ENCODE measurements around the gene SNRNP40.
"Not testable (repeated sequence)": the region's sequence is repeated elsewhere in the genome, so short reads cannot be mapped to it uniquely, and the experiment has no call there.

Gene SNRNP40

DNA sequence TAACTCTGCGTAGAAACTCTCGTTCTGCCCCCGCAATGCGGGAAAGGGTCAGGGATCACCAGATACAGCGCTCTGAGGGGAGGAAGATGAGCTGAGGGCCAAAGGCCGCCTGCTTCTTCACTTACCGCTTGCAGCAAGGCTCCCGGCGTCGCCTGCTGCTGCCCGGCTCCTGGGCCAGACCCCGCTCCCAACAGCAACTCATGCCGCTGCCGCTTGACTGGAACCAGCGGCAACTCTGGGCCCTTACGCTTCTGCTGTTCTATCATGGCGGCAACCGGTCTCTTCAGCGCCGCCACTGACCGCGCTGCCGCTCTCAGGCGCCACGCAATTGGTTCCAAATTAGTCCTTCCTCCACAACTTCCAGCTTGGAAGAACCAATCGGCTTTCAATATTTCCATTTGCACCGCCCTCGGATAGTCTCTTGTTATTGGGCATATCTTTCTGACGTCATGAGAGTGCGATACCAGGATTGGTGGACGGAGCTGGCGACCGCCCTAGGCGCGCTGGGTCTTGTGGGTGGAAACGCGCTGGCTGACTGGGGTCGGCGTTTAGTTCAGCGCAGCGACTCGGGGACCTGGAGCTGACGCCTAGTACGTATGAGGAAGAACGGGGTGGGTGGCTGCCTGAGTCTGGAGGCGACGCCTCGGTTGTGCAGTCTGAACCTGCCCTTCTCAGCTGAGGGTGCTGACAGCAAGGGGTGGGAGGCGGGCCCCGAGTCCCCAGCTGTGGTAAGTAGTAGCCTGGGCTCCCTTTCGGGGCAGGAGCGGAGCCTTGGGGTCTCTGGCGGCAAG, at the start of gene SNRNP40, which contains the start of gene ZCCHC17:
Gene SNRNP40 (minus strand): TSS at position 303 of the 791 bp plus-strand sequence. CDS start 37 bp downstream, at position 266.
Gene ZCCHC17 (plus strand): TSS at position 547 of the 791 bp plus-strand sequence. CDS start 13,067 bp downstream, outside the sequence.
- DNase-seq = peak; percentile 99

GRCh38 chr1:31345635-31346034, 49.0 kb upstream of the SNRNP40 start:
- DNase-seq = no peak

GRCh38 chr1:31344503-31344902, 47.9 kb upstream of the SNRNP40 start:
- no peak for DNase-seq

DNA sequence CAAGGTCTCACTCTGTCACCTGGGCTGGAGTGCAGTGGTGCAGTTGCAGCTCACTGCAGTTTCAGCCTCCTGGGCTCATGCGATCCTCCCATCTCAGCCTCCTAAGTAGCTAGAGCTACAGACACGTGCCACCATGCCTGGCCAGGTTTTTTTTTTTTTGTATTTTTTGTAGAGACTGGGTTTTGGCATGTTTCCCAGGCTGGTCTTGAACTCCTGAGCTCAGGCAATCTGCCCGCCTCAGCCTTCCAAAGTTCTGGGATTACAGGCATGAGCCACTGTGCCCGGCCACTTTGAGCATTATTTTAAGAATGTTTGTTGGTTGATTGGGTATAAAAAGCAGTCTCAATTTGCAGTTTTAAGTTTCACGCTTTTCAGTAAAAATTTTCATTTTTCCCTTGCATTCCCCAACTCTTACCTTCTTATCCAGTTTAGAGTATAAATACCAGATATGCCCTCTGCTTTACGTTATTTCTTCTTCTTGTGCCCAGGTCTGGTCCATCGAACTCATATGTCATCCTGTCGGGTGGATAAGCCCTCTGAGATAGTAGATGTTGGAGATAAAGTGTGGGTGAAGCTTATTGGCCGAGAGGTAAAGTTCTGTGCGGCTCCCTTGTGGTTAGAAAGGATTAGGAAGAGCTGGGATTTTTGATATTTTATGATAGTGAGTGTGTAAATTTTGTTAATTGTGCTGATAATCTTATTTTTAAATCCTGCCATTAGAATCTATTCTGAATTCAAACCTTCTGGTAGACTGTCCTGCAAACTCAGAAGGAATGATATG, 40.3 kb upstream of the SNRNP40 start:
- no peak for DNase-seq

DNA sequence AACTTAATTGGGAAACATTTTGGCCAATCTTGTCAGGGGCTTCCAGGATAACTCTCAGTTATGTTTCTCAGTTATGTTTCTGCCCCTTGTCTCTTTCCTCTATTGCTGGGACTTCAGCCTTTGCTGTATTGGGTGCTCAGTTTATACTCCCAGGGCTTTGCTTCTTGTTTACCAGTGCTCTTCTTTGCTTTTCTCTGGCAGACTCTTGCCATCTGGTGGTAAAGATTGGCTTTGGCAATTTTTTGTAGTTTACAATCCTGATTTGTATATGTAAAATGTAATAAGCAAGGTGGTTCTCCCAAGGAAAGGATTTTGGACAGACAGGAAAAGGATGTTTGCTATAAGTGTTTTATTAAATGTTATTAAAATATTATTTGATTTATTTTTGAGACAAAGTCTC, 38.4 kb upstream of the SNRNP40 start:
- no peak for DNase-seq

GRCh38 chr1:31327381-31327780, 30.8 kb upstream of the SNRNP40 start:
- no peak for DNase-seq

GRCh38 chr1:31326461-31326860, 29.9 kb upstream of the SNRNP40 start:
- DNase-seq = no peak

GRCh38 chr1:31324992-31325391, 28.4 kb upstream of the SNRNP40 start:
- no peak for DNase-seq

DNA sequence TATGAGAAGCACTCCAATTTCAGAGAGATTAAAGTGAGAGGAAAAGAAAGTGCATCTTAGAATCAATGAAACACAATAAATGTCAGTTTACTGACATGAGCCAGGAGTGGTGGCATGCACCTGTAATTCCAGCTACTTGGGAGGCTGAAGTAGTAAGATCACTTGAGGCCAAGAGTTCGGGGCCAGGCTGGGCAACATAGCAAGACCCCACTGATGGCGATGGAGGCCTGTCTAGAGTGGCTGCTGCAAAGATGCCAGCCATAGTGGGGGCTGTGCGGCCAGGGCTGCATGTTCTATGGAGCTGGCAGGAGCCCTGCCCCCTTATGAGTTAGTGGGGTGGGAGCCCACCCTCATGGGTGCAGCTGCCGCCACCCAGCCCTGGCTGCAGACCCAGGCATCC, 27.5 kb upstream of the SNRNP40 start:
- DNase-seq = no peak

DNA sequence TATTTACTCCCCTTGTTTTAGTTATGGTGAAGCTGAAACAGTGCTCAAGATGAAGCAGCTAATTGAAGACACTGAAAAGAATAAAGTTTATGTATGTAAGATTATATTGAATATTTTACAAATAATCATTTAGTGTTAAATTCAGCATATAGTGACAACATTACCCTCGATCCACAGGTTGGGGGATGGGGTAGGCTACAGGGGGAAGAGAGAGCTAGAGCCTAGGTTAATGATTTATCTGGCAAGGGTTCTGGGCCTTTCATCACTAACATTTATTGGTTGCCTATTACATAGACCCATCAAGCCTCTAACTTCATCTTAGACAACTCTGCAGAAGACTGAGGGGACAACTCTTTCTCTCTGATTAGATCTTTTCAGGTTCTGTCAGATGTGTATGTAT, 21.6 kb upstream of the SNRNP40 start:
- DNase-seq = no peak

DNA sequence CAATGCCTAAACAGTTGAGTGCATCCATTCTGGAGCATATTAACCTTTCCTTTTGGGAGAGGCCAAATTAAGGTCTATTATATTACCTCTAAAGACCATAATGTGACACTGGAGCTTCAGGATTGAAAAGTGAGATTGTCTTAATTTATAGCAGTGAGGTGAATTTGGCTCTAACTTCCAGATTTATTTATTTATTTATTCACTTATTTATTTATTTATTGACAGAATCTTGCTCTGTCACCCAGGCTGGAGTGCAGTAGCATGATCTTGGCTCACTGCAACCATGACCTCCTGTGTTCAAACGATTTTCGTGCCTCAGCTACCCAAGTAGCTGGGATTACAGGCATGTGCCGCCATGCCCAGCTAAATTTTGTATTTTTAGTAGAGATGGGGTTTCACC, 19.3 kb upstream of the SNRNP40 start:
- DNase-seq = no peak

GRCh38 chr1:31310198-31310597, 13.6 kb upstream of the SNRNP40 start:
- no peak for DNase-seq

- DNase-seq = no peak
Observed at GRCh38 chr1:31308036-31308435, 11.4 kb upstream of the SNRNP40 start.

DNA sequence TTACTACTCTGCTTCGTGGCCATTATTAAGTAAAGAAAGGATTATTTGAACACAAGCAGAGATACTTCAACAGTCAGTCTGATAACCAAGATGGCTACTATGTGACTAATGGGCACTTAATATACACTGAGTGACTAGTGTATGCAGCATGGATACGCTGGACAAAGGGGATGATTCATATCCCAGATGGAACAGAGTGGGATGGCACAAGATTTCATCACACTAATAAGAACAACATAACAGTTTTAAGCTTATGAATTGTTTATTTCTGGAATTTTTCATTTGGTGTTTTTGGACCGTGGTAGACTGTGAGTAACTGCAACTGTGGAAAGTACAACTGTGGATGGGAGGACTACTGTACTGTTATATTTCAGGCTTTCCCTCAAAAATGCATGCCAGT, 9.7 kb upstream of the SNRNP40 start:
- no peak for DNase-seq

GRCh38 chr1:31302709-31303441, 6.3 kb upstream of the SNRNP40 start:
- DNase-seq = no peak

DNA sequence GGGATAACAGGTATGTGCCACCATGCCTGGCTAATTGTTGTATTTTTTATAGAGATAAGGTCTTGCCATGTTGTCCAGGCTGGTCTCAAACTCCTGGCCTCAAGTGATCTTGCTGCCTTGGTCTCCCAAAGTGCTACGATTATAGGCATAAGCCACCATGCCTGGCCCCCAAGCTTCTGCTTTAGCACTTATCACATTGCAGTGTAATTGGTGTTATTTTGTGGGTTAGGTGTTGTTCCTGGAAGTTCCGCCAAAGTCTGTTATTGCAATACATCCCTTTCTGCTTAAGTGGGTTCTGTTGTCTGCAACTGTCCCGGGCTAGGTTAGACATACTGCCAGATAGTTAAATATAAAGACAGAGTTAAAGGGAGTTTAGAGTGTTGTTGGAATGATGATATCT, 3.6 kb upstream of the SNRNP40 start:
- no peak for DNase-seq

DNA sequence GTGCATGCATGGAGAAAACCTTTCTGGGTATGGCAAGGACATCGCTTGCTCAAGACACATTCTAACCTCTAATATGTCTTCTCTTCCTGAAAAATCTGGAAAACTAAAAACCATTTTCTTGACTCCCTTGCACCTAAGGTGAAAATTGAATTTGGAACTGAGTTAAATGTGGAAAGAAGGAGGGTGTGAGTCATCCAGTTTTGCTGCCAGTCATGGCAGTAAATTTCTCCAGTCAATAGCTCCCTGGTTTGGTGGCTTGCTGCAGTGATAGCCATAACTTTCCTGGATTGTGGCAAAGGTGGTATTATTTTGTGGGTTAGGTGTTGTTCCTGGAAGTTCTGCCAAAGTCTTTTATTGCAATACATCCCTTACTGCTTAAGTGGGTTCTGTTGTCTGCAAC, 2.8 kb upstream of the SNRNP40 start:
- no peak for DNase-seq

- peak; percentile 61 for DNase-seq
Observed at GRCh38 chr1:31297277-31298247, 974 bp upstream of the SNRNP40 start.

- no peak for DNase-seq
Observed at GRCh38 chr1:31295874-31296485, 608 bp downstream of the SNRNP40 start.

DNA sequence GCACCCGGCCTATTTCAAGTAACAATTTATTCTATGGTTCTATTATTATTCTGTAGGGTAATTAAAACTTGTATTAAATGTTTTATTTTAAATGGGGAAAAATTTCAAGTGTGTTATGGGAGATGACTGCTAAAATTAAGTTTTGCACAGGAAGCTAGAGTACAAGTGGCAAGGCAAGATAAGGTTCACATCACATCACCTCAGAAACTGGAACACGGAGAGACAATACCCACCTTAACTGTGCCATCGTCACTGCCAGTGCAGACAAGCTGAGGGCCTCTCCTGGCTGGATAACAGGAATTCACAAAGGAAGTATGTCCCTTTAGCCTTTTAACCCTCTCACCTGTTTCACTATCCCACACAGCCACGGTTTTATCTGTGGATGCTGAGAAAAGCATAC, 7.6 kb downstream of the SNRNP40 start:
- DNase-seq = no peak

DNA sequence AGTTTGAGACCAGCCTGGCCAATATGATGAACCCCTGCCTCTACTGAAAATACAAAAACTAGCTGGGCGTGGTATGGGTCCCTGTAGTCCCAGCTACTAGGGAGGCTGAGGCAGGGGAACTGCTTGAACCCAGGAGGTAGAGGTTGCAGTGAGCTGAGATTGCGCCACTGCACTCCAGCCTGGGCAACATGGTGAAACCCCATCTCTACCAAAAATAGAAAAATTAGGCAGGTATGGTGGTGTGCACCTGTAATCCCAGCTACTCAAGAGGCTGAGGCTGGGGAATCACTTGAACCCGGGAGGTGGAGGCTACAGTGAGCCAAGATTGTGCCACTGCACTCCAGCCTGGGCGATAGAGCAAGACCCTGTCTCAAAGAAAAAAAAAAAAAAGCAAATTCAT, 8.8 kb downstream of the SNRNP40 start:
- not testable (repeated sequence) for DNase-seq

- DNase-seq = not testable (repeated sequence)
Observed at GRCh38 chr1:31282426-31282825, 14.2 kb downstream of the SNRNP40 start.
